Measurements from ENCODE around the gene BTBD19. TPM values are rescaled to one million over a fixed set of nuclear protein-coding genes. Genes with fewer than 3 reads are reported as not detected.
A peak's percentile ranks its signal among the peaks of the same experiment; 100 is the strongest.

Gene BTBD19
- total and polyA plus RNA-seq, 9 donors, result 2.9 to 9.5 (median 8.0) TPM

- DNase-seq, result no peak
- no peak overlapping the region for H3K27ac ChIP-seq (ENCODE audit: low read length)
- H3K9me3 ChIP-seq (replicated peaks; ENCODE audit: control insufficient read depth, low read depth, low read length), result no peaks in the 10 kb centered on the region
- no peak overlapping the region for H3K4me3 ChIP-seq (ENCODE audit: low read length)
- H3K27me3 ChIP-seq (ENCODE audit: control insufficient read depth, insufficient read depth, low read length), result no peaks in the 10 kb centered on the region
- peaks cover 25% of the 10 kb centered on the region for H3K4me1 ChIP-seq (ENCODE audit: control insufficient read depth, insufficient read depth, low read length)
- WGBS (ENCODE audit: insufficient coverage), result 77% methylated on average over 10 of the region's 13 CpGs
- peaks cover 59% of the 10 kb centered on the region for H3K36me3 ChIP-seq (ENCODE audit: control insufficient read depth, insufficient read depth, low read length)
These were observed 30.2 kb upstream of the BTBD19 start for GRCh38 chr1:44777969-44778635.

- no peak overlapping the region for H3K4me3 ChIP-seq (ENCODE audit: low read length)
- H3K9me3 ChIP-seq (replicated peaks; ENCODE audit: control insufficient read depth, low read depth, low read length), result no peaks in the 10 kb centered on the region
- H3K27me3 ChIP-seq (ENCODE audit: control insufficient read depth, insufficient read depth, low read length), result no peaks in the 10 kb centered on the region
- no peak overlapping the region for H3K27ac ChIP-seq (ENCODE audit: low read length)
- peaks cover 30% of the 10 kb centered on the region for H3K4me1 ChIP-seq (ENCODE audit: control insufficient read depth, insufficient read depth, low read length)
- H3K36me3 ChIP-seq (ENCODE audit: control insufficient read depth, insufficient read depth, low read length), result peaks cover 59% of the 10 kb centered on the region
- no peak for DNase-seq
- 90% methylated on average over 6 of the region's 6 CpGs for WGBS (ENCODE audit: insufficient coverage)
These were observed 29.4 kb upstream of the BTBD19 start for GRCh38 chr1:44778705-44779576.

DNA sequence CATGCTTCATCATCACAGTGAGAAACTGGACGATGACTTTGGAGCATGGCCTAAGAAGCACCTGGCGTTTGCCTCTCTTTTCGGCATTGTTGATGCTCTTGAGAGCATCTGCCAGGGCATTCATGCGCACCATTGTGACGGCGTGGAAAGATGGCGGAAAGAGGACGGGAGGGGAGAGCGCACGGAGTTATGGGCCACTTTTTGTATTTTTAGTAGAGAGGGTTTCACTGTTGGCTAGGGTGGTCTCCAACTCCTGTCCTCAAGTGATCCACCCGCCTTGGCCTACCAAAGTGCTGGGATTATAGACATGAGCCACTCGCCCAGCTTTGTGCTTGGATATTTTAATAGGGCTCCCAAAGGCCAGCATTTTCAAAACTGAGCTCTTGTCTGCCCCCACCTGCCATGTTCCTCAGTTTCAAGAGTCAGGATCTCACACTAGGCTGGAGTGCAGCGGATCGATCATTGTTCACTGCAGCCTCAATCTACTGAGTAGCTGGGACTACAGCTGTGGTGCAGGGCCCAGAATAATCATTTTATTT, 27.7 kb upstream of the BTBD19 start:
- Histone ChIP-seq H3K27me3 (ENCODE audit: control insufficient read depth, insufficient read depth, low read length) (no peaks in the 10 kb centered on the region), H3K36me3 (ENCODE audit: control insufficient read depth, insufficient read depth, low read length) (peaks cover 59% of the 10 kb centered on the region), H3K4me3 (ENCODE audit: low read length) (no peak overlapping the region), H3K9me3 (replicated peaks; ENCODE audit: control insufficient read depth, low read depth, low read length) (no peaks in the 10 kb centered on the region), H3K4me1 (ENCODE audit: control insufficient read depth, insufficient read depth, low read length) (peaks cover 39% of the 10 kb centered on the region), H3K27ac (ENCODE audit: low read length) (no peak overlapping the region)
- WGBS (ENCODE audit: insufficient coverage), result 86% methylated on average over 12 of the region's 14 CpGs
- no peak for DNase-seq

- Histone ChIP-seq H3K36me3 (ENCODE audit: control insufficient read depth, insufficient read depth, low read length) (peaks cover 33% of the 10 kb centered on the region), H3K27ac (ENCODE audit: low read length) (peak overlapping the region; percentile 51), H3K27me3 (ENCODE audit: control insufficient read depth, insufficient read depth, low read length) (no peaks in the 10 kb centered on the region), H3K4me1 (ENCODE audit: control insufficient read depth, insufficient read depth, low read length) (peaks cover 31% of the 10 kb centered on the region), H3K9me3 (replicated peaks; ENCODE audit: control insufficient read depth, low read depth, low read length) (no peaks in the 10 kb centered on the region), H3K4me3 (ENCODE audit: low read length) (peak overlapping the region; percentile 42)
- peak; percentile 44 for DNase-seq
- WGBS (ENCODE audit: insufficient coverage), result 39% methylated on average over 7 of the region's 8 CpGs
These were observed 24.6 kb upstream of the BTBD19 start for GRCh38 chr1:44783697-44784093.

DNA sequence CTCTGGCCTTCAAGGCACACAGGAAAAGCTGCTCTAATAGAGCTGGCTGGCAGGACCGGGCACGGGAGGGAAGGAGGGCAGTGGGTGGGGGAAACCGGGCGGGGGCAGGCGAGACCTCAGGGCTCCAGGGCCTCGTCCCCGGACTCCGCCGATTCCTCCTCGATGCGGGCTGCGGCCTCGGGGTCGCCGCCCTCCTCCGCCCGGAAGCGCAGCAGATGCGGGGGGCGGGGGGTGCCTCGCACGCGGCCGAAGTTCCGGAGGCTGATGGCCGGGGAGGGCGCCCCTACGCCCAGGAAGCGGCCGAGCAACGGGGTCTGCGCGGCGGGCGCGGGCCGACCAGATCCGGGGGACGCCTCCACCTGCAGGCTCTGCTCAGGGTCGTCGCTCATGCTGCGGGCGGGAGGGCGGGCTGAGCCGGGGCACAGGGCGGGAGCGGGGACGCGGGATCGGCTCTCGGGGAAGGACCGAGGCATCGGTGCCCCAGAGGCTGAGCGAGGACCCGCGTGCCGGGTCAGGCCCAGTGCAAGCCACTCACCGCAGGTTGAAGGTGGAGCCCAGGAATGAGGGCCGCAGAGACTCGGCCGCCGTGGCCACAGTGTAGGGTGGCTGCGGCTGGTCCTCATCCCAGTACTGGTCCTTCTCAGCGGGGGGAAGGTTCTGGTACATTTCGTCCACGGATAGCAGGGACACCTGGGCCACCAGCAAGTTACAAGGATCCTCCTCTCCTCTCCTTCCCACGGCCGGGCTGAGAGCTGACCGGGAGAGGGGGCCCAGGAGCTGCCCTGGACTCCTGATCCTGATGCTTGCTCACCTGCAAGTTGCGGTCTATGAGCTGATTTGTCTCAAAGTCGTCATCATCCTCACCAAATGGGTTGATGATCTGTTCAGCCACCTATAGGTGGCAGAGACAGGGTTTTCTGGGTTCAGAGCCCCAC, 24.0 kb upstream of the BTBD19 start:
- peak overlapping the region; percentile 51 for H3K27ac ChIP-seq (ENCODE audit: low read length)
- DNase-seq, result peak; percentile 67
- H3K36me3 ChIP-seq (ENCODE audit: control insufficient read depth, insufficient read depth, low read length), result peaks cover 27% of the 10 kb centered on the region
- no peaks in the 10 kb centered on the region for H3K9me3 ChIP-seq (replicated peaks; ENCODE audit: control insufficient read depth, low read depth, low read length)
- peaks cover 31% of the 10 kb centered on the region for H3K4me1 ChIP-seq (ENCODE audit: control insufficient read depth, insufficient read depth, low read length)
- H3K4me3 ChIP-seq (ENCODE audit: low read length), result peak overlapping the region; percentile 42
- H3K27me3 ChIP-seq (ENCODE audit: control insufficient read depth, insufficient read depth, low read length), result no peaks in the 10 kb centered on the region
- WGBS (ENCODE audit: insufficient coverage), result 2% methylated on average over 66 of the region's 71 CpGs

GRCh38 chr1:44785029-44785380, 23.3 kb upstream of the BTBD19 start:
- Histone ChIP-seq H3K4me1 (ENCODE audit: control insufficient read depth, insufficient read depth, low read length) (peaks cover 31% of the 10 kb centered on the region), H3K4me3 (ENCODE audit: low read length) (peak overlapping the region; percentile 42), H3K27me3 (ENCODE audit: control insufficient read depth, insufficient read depth, low read length) (no peaks in the 10 kb centered on the region), H3K36me3 (ENCODE audit: control insufficient read depth, insufficient read depth, low read length) (peaks cover 21% of the 10 kb centered on the region), H3K9me3 (replicated peaks; ENCODE audit: control insufficient read depth, low read depth, low read length) (no peaks in the 10 kb centered on the region), H3K27ac (ENCODE audit: low read length) (no peak overlapping the region)
- no peak for DNase-seq
- 67% methylated on average over 6 of the region's 6 CpGs for WGBS (ENCODE audit: insufficient coverage)

- WGBS (ENCODE audit: insufficient coverage), result 22% methylated on average over 9 of the region's 11 CpGs
- peaks cover 31% of the 10 kb centered on the region for H3K4me1 ChIP-seq (ENCODE audit: control insufficient read depth, insufficient read depth, low read length)
- peaks cover 15% of the 10 kb centered on the region for H3K36me3 ChIP-seq (ENCODE audit: control insufficient read depth, insufficient read depth, low read length)
- DNase-seq, result no peak
- H3K9me3 ChIP-seq (replicated peaks; ENCODE audit: control insufficient read depth, low read depth, low read length), result no peaks in the 10 kb centered on the region
- H3K27me3 ChIP-seq (ENCODE audit: control insufficient read depth, insufficient read depth, low read length), result no peaks in the 10 kb centered on the region
- H3K4me3 ChIP-seq (ENCODE audit: low read length), result peak overlapping the region; percentile 46
- peak overlapping the region; percentile 31 for H3K27ac ChIP-seq (ENCODE audit: low read length)
These were observed 22.7 kb upstream of the BTBD19 start for GRCh38 chr1:44785501-44786137.

GRCh38 chr1:44786138-44786840, 22.0 kb upstream of the BTBD19 start:
- WGBS (ENCODE audit: insufficient coverage), result 1% methylated on average over 47 of the region's 49 CpGs
- peak; percentile 83 for DNase-seq
- peak overlapping the region; percentile 60 for H3K27ac ChIP-seq (ENCODE audit: low read length)

DNA sequence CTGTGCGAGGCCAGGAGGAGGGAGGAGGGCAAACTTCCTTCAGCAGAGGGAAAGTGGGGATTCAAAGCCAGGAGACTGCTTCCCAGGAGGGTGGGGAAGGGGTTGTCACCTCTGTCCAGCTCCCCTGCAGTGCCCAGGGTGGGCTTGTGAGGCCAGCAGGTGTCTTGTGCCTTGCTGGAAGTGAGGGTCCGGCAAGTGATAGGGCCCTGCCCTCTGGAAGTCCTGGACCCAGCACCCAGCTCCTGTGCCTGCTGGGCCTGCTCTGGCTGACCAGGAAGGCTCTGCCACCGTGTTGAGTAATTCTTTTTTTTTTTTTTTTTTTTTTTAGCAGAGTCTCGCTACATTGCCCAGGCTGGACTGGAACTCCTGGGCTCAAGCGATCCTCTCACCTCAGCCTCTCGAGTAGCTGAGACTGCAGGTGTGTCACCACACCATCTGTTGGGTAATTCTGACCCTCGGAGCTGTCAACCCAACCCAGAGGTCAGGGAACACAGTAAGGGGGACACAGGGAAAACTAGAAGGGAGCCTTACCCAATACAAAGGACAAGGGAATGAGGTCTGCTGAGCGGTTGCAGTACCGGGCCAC, 21.4 kb upstream of the BTBD19 start:
- Histone ChIP-seq H3K27ac (ENCODE audit: low read length) (peak overlapping the region; percentile 60), H3K27me3 (ENCODE audit: control insufficient read depth, insufficient read depth, low read length) (no peaks in the 10 kb centered on the region), H3K4me3 (ENCODE audit: low read length) (no peak overlapping the region), H3K9me3 (replicated peaks; ENCODE audit: control insufficient read depth, low read depth, low read length) (no peaks in the 10 kb centered on the region), H3K4me1 (ENCODE audit: control insufficient read depth, insufficient read depth, low read length) (peaks cover 31% of the 10 kb centered on the region), H3K36me3 (ENCODE audit: control insufficient read depth, insufficient read depth, low read length) (peaks cover 4% of the 10 kb centered on the region)
- DNase-seq, result no peak
- WGBS (ENCODE audit: insufficient coverage), result 67% methylated on average over 5 of the region's 9 CpGs

More at GRCh38 chr1:44786138-44786840, 22.0 kb upstream of the BTBD19 start:
- Histone ChIP-seq H3K36me3 (ENCODE audit: control insufficient read depth, insufficient read depth, low read length) (peaks cover 8% of the 10 kb centered on the region), H3K27me3 (ENCODE audit: control insufficient read depth, insufficient read depth, low read length) (no peaks in the 10 kb centered on the region), H3K9me3 (replicated peaks; ENCODE audit: control insufficient read depth, low read depth, low read length) (no peaks in the 10 kb centered on the region), H3K4me1 (ENCODE audit: control insufficient read depth, insufficient read depth, low read length) (peaks cover 31% of the 10 kb centered on the region), H3K4me3 (ENCODE audit: low read length) (peak overlapping the region; percentile 46)
